ENCODE data around the gene RXRA.

DNA sequence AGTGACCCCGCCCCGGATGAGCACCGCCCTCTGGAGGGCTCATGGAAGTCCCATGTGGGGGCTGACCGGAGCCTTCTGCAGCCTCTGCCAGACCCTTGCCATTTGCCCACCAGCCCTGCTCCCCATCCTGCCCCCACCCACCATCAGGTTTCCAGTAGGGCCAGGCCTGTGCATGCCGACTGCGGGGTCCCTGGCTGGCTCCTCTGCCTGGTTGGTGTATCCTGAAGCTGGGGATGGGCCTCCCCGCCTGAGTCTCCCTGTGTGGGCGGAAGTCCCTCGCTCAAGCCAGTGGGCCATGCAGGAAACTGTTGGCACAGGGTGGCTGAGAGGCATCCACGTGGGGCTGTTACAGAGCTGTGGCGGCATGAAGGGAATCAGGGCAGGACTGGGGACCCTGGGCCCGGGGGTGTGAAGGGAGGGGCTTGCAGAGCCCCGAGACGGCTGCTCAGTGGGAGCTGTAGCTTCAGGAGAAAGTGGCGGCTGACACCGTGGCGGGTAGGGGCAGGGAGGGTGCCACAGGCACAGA is 88.7 kb downstream of the RXRA start:
- TF ChIP-seq POLR2A (IDR thresholded peaks at IDR 0.05): peak in 1 of 2 donors; percentile 11
- TF ChIP-seq CTCF (IDR thresholded peaks at IDR 0.05): no peak

Data from thyroid gland (tissue), 4 donors.